Left ventricle myocardium inferior (tissue), 1 donor: Measurements from ENCODE around the gene COL3A1. TPM values are rescaled to one million over a fixed set of nuclear protein-coding genes. Genes with fewer than 3 reads are reported as not detected.
A peak's percentile ranks its signal among the peaks of the same experiment; 100 is the strongest.

Experiments
- DNase-seq: peaks from one replicate; pipeline ENCODE4 v3.0.0-alpha.2; 2020
- H3K27ac ChIP-seq: fragments of 200-600 bp; replicated peaks from 2 replicates; pipeline ENCODE4 v1.8.0; 2021
- H3K27me3 ChIP-seq: fragments of 200-600 bp; 2 replicates; pipeline ENCODE4 v1.8.0; 2021; ENCODE audit warnings: low read depth
- H3K36me3 ChIP-seq: fragments of 200-600 bp; 2 replicates; pipeline ENCODE4 v1.8.0; 2021
- H3K4me1 ChIP-seq: fragments of 200-600 bp; 2 replicates; pipeline ENCODE4 v1.8.0; 2021
- H3K4me3 ChIP-seq: fragments of 200-600 bp; 2 replicates; pipeline ENCODE4 v1.8.0; 2021; ENCODE audit warnings: mild to moderate bottlenecking, moderate library complexity
- H3K9me3 ChIP-seq: fragments of 200-600 bp; replicated peaks from 2 replicates; pipeline ENCODE4 v1.8.0; 2021
- intact Hi-C: fragments of 100-400 bp; cut with micrococcal nuclease; formaldehyde crosslinking; loops from one replicate; pipeline ENCODE4 v1.11.0; 2022
- total RNA-seq: library from RNA; stranded (reverse); fragmentation: NEBNext Ultra II Directional; extraction: Animal tissue kit (Norgen Biotek cat#: 25700); gene quantifications from one replicate; pipeline ENCODE4 v1.2.1, GENCODE V29; 2021
- TF ChIP-seq, protein P1 (sequence below): fragments of 200-600 bp; IDR thresholded peaks from 2 replicates; pipeline ENCODE4 v1.8.0; 2021; ENCODE audit warnings: antibody characterized with exemption, mild to moderate bottlenecking, borderline replicate concordance
- donor health status: DM: no; HTN: yes; CAD: no; lungs with severe emphysema.

COL3A1 gene
- total RNA-seq, 1 donor from 2014 or later: 98.5 TPM

DNA sequence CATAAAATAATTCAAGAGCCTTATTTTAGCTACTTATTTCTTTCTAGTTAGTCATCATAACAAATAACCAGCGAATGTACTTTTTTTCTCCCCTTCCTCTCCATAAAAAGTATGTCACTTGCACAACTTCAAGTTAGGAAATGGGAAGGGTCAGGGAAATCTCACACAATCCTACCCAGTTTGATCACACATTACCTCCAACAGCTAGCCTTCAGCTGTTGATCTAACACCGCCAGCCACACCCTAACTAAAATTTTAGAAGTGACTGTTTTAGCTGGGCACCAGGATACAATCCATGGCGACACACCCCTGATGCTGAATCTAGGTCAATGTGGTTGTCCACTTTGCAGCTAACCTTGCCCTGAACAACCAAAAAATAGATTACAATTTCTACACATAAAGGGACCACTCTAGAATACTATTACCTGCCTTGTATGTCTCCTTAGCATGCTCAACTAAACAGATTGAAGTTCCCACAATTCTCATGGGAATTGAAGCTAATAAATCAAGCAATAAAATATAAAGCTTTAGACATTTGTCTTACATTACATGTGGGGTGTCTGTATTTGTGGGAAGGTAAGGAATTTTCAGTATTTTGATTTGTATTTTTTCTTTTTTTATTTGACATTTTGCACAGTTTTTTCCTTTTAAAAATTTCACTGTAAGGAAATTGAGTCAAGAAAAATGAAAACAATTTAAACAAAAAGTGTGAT lies 7.3 kb upstream of the COL3A1 start:
- Histone ChIP-seq H3K27ac (peak overlapping the region; percentile 82), H3K36me3 (no peaks in the 10 kb centered on the region), H3K9me3 (no peaks in the 10 kb centered on the region), H3K4me3 (no peak overlapping the region), H3K4me1 (no peaks in the 10 kb centered on the region), H3K27me3 (no peaks in the 10 kb centered on the region)
- intact Hi-C loops: no loop called here
- DNase-seq: no peak
- TF ChIP-seq, protein P1, sequence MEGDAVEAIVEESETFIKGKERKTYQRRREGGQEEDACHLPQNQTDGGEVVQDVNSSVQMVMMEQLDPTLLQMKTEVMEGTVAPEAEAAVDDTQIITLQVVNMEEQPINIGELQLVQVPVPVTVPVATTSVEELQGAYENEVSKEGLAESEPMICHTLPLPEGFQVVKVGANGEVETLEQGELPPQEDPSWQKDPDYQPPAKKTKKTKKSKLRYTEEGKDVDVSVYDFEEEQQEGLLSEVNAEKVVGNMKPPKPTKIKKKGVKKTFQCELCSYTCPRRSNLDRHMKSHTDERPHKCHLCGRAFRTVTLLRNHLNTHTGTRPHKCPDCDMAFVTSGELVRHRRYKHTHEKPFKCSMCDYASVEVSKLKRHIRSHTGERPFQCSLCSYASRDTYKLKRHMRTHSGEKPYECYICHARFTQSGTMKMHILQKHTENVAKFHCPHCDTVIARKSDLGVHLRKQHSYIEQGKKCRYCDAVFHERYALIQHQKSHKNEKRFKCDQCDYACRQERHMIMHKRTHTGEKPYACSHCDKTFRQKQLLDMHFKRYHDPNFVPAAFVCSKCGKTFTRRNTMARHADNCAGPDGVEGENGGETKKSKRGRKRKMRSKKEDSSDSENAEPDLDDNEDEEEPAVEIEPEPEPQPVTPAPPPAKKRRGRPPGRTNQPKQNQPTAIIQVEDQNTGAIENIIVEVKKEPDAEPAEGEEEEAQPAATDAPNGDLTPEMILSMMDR: no peak

DNA sequence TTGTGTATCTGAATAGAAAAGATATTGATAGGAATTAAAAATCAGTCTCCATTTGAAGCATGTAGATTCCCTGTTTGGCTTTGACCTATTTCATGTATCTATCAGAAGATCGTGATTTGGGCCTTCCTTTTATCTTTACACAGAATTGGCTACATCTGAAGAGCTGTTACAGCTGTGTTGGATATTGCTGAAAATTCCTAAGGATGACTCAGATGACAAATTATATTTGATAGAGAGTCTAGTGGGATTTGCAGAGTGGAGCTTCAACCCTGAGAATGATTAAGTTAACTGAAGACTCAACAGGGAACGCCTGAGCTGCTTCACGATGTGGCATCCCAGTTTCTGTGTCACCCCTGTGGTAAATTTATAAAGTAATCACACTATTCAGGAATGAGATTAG lies 4.9 kb upstream of the COL3A1 start:
- intact Hi-C loops: no loop called here
- Histone ChIP-seq H3K4me3 (peak overlapping the region; percentile 24), H3K9me3 (no peaks in the 10 kb centered on the region), H3K4me1 (no peaks in the 10 kb centered on the region), H3K27me3 (no peaks in the 10 kb centered on the region), H3K36me3 (no peaks in the 10 kb centered on the region), H3K27ac (peak overlapping the region; percentile 82)
- TF ChIP-seq, protein P1: no peak
- DNase-seq: no peak

DNA sequence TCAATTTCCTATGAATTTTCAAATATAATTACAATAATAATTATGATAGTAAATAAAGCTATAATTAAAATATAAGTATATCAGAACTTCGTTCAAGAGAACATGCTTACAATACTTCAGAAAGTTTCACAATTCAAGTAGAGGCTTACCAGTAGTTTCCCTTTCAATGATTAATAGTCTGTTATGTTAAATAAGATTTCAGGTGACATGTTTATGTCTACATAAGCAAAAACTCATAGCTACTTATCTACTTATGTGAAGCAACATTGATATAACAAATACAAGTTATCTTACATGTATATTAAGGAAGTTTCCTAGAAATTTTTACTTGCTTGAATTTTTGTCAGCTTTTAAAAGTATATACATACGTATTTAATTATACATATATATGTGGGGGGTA lies 4.5 kb upstream of the COL3A1 start:
- TF ChIP-seq, protein P1: no peak
- H3K9me3 ChIP-seq: no peaks in the 10 kb centered on the region
- peak overlapping the region; percentile 24 for H3K4me3 ChIP-seq
- H3K27me3 ChIP-seq: no peaks in the 10 kb centered on the region
- DNase-seq: no peak
- H3K4me1 ChIP-seq: no peaks in the 10 kb centered on the region
- intact Hi-C loops: loop anchor here (10.0 kb wide), 1 partner anchor 445 kb away; no protein-coding TSS in a partner anchor
- H3K27ac ChIP-seq: peak overlapping the region; percentile 82
- H3K36me3 ChIP-seq: no peaks in the 10 kb centered on the region

DNA sequence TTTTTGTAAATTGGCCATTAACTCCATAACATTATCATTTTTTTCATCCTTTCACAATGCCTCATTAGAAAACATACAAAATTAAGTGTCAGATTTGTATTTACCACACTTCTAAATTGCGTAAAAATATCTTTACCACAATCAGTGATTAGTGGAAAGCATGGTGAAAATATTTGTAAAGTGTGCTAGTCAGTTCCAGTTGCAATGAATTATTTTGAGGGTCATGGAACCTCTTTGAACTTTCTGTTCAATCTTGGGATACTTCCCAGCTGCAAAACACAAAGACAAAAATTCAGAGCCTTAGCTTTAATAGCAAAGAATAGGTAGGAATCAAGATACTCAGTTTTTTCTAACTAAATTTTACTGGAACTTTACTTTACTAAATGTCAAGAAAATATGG lies 4.0 kb upstream of the COL3A1 start:
- H3K27ac ChIP-seq: peak overlapping the region; percentile 82
- H3K4me1 ChIP-seq: no peaks in the 10 kb centered on the region
- intact Hi-C loops: loop anchor here (10.0 kb wide), 1 partner anchor 445 kb away; no protein-coding TSS in a partner anchor
- TF ChIP-seq, protein P1: no peak
- no peak overlapping the region for H3K4me3 ChIP-seq
- no peaks in the 10 kb centered on the region for H3K36me3 ChIP-seq
- DNase-seq: no peak
- no peaks in the 10 kb centered on the region for H3K9me3 ChIP-seq
- H3K27me3 ChIP-seq: no peaks in the 10 kb centered on the region

DNA sequence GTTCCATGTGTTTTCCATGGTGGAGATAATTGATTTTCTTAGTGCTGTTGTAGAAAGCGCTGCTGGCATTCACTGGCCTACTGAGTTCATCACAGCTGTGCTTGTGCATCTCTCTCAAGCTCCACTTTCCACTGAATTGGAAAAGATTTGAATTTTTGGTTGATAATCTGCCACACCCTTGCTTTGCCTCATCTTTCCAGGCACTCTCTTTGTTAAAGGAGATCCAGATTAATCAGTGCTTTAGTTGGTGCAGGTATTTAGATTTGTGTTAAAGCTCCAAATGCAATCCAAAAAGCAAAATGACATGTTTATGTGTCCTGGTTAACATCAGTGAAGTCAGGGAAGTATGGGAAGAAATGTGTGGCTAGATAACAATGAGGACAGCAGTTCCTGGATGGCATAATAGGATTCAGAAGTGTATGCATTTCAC lies 2.7 kb upstream of the COL3A1 start:
- Histone ChIP-seq H3K4me1 (no peaks in the 10 kb centered on the region), H3K27me3 (no peaks in the 10 kb centered on the region), H3K4me3 (no peak overlapping the region), H3K36me3 (no peaks in the 10 kb centered on the region), H3K27ac (peak overlapping the region; percentile 82), H3K9me3 (no peaks in the 10 kb centered on the region)
- DNase-seq: no peak
- TF ChIP-seq, protein P1: no peak
- intact Hi-C loops: loop anchor here (10.0 kb wide), 1 partner anchor 447 kb away; no protein-coding TSS in a partner anchor
